Activated gamma-delta T cell treated with Interleukin-2 at 50 U/mL for 16 hours (primary cell): Measurements from ENCODE around the gene KLHL8.
"Not testable (repeated sequence)": the region's sequence is repeated elsewhere in the genome, so short reads cannot be mapped to it uniquely, and the experiment has no call there.

Experiments
- DNase-seq: peaks from one replicate; pipeline ENCODE4 v3.0.0-alpha.2; 2020

Gene KLHL8

DNA sequence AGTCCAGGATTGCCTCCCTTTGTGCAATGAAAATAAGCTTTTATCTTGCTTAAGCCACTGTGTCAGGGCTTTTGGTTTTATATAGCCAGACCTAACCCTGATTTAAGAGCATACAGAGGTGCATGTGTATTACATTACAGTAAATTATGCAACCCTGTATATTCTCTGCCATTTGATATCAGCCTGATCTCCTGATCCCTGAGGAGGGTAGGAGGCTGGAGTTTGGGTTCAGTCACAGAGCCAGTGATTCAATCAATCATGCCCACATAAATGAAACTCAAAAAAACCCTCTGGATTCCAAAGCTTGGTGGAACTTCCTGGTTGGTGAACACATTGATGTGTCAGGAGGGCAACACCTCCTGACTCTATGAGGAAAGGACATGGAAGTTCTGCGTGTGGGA, 7.3 kb upstream of the KLHL8 start:
- DNase-seq, result no peak

- no peak for DNase-seq
Observed at GRCh38 chr4:87225936-87226335, 5.5 kb upstream of the KLHL8 start.

DNA sequence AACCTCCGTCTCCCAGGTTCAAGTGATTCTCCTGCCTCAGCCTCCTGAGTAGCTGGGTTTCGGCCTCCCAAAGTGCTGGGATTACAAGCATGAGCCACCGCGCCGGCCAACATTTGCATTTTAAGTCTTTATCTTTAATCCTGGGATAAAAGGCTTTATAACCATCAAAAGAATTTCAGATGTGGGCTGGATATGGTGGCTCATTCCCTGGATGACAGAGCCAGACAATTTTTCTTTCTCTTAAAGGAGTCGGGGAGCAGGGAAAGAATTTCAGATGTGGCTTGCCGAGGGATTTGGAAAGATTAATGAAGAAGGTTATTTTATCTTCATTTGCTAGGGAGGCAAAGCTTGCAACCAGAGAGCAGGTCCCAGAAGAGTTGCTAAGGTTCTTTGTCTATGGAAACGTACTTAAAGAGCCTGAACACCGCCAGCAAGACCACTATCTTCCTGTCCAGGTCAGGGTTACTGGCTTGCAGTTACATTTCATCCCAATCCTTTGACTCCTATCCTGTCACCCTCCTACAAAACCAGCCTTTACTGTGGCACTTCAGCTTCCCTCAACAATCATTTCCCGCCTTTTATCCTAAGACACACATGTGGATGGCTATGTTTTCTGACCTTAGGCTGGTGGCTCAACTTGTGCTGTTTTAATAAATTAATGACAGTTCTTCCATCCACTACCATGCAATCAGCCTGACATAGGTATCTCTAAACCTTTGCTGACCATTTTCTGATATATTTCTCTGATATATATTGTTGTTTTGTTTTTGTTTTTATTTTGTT, 3.9 kb upstream of the KLHL8 start:
- DNase-seq, result no peak

GRCh38 chr4:87219632-87220093, 755 bp downstream of the KLHL8 start:
- peak; percentile 44 for DNase-seq

DNA sequence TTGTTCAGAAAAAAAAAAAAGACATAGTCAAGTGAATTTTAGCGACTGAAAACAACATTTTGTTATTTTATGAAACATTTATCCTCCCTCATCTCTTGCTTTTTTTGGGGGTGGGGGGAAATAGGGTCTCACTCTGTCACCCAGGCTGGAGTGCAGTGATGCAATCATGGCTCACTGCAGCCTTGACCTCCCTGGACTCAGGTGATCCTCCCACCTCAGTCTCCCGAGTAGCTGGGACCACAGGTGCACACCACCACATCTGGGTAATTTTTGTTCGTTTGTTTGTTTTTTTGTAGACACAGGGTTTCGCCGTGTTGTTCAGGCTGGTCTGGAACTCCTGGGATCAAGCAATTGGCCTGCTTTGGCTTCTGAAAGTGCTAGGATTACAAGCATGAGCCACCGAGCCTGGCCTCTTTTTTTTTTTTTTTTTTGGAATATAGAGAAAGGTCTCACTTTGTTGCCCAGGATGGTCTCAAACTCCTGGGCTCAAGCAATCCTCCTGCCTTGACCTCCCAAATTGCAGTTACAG, 3.1 kb downstream of the KLHL8 start:
- DNase-seq, result not testable (repeated sequence)

DNA sequence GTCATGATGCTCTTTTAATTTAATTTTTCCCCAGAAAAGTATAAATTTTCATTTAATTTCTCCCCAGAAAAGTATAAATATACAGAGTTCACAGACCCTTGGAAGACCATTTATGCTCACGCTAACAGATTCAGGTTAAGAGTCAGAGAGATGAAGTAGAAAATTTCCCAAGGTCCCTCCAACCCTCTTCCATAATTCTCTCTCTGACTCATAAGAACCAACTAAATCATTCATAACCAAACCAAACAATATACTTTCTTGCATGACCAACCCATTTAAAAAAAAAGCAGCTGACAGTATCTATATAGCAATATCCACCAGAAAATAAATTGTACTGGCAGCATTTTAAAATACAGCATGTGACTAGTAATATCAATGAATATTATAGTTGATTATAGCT, 3.9 kb downstream of the KLHL8 start:
- no peak for DNase-seq

GRCh38 chr4:87213421-87214075, 6.9 kb downstream of the KLHL8 start:
- DNase-seq, result no peak

DNA sequence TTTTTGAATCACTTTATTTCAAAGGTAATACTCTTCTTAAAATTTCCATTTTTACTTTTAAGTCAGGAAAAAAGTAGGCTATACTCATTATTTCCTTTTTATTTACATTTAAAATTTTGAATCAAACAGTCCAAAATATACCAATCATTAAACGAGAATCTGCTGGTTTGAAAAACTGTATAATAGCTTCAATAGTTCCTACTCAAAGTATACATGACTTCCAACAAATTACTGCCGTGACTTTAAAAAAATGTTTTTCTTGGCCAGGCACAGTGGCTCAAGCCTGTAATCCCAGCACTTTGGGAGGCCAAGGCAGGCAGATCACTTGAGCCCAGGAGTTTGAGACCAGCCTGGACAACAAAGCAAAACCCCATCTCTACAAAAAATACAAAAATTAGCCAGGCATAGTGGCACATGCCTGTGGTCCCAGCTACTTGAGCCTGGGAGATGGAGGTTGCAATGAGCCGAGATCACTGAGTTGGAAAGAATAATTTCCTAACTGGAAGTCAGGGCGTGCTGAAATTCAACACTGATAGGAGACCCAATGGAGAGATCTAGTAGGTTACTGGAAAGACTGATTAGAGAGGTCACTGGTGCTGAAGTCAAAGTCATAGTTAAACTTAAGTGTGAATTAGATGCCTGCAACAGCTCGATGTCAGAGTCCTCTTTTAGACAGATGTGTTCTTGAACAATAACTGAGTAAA, 9.0 kb downstream of the KLHL8 start:
- DNase-seq, result no peak

- DNase-seq, result no peak
Observed at GRCh38 chr4:87209696-87210095, 10.7 kb downstream of the KLHL8 start.

GRCh38 chr4:87209182-87209581, 11.2 kb downstream of the KLHL8 start:
- no peak for DNase-seq

DNA sequence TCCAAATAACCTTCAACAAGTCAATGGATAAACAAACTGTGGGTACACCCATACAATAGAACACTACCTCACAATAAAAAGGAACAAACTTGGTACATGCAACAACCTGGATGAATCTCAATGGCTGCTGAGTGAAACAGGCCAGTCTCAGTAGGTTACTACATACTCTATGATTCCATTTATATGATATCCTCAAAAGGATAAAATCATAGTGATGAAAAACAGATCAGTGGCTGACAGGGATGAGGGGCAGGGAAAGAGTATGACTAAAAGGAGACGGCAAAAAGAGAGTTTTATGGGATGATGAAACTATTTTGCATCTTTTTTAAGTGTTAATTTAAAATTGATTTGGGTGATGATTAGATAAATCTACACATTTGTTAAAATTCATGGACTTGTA, 15.9 kb downstream of the KLHL8 start:
- no peak for DNase-seq

DNA sequence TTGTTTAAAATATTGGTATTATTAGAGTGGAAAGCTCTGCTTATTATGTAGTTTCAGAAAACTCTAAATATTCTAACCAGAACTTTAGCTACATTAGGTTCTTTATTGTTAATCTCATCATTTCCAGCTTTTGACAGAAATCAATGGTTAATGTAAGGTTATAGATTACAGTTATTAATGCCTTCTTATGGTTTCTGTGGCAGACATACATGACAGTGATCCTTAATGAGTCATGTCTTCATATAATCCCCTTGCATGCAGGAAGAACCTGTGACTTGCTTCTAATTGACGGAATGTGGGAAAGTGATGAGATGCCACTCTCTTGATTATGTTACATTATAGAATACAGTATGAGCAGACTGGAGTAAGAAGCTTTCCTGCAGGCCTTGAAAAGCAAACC, 23.5 kb downstream of the KLHL8 start:
- no peak for DNase-seq

- no peak for DNase-seq
Observed at GRCh38 chr4:87196146-87196545, 24.3 kb downstream of the KLHL8 start.

GRCh38 chr4:87193958-87194675, 26.3 kb downstream of the KLHL8 start:
- no peak for DNase-seq

DNA sequence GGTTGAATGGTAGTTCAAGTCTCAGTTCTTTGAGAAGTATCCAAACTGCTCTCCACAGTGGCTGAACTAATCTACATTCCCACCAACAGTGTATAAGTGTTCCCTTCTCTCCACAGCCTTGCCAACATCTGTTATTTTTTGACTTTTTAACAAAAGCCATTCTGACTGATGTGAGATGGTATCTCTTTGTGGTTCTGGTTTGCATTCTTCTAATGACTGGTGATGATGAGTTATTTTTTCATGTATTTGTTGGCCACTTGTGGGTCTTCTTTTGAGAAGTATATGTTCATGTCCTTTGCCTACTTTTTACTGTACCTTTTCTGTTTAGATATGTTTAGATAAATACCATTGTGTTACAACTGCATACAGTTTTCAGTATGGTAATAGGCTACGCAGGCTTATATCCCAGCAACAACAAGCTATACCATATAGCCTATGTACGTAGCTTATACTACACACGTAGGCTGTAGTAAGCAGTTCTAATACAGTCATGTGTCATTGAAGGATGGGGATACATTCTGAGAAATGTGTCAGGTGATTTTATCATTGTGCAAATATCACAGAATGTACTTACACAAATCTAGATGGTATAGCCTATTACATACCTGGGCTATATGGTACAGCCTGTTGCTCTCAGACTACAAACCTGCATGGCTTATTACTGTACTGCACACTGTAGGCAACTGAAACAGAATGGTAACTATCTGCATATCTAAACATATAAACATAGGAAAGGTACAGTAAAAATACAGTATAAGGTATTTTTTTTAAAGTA, 28.1 kb downstream of the KLHL8 start:
- DNase-seq, result no peak

DNA sequence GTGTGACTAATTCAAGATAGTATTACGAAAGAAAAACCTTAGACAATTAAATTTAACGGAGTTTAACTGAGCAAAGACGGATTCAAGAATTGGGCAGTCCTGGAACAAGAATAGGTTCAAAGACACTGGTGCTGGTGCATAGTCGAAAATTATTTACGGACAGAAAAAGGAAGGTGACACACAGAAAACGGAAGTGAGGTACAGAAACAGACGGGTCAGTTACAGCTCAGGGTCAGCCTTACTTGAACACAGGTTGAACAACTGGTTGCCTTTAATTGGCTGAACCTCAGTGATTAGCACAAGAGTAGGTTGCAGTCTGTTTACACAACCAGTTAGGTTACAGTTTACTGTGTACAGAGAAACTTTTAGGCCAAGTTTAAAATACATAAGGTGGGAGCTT, 31.5 kb downstream of the KLHL8 start:
- no peak for DNase-seq

DNA sequence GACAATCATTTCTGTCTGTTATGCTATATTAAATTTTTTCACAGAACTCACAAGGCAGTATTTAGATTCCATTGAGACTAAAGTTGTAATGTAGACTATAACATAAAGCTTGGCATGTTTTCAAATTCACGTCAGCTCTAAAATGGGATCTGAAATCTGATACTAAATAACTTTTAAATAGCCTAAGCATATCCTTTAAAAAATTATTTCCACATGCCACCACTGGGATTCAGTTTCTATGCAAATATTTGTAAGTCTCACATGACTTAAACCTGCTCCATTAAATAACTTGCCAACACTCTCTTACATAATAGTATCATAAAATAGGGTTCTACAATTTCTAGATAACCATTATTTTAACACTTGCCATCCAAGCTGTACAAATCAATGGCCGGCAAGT, 32.4 kb downstream of the KLHL8 start:
- no peak for DNase-seq

- DNase-seq, result no peak
Observed at GRCh38 chr4:87185146-87185870, 35.1 kb downstream of the KLHL8 start.

DNA sequence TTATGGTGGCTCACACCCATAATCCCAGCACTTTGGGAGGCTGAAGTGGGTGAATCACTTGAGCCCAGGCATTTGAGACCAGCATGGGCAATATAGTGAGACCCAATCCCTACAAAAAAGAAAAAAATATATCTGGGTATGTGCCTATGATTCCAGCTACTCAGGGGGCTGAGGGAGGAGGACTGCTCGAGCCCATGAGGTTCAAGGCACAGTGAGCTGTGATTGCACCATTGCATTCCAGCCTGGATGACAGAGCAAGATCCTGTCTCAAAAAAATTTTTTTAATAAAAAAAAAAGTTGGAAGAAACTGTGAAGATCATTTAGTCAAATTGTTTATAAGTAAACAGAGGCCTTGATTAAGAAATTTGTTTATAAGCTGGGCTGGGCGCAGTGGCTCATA, 39.7 kb downstream of the KLHL8 start:
- no peak for DNase-seq

GRCh38 chr4:87179751-87180150, 40.7 kb downstream of the KLHL8 start:
- DNase-seq, result no peak

- DNase-seq, result no peak
Observed at GRCh38 chr4:87174672-87175071, 45.7 kb downstream of the KLHL8 start.

GRCh38 chr4:87171944-87172343, 48.5 kb downstream of the KLHL8 start:
- no peak for DNase-seq
